Fibroblast of pulmonary artery (primary cell): Measurements from ENCODE around the gene RARS1.

Source experiments
- DNase-seq: peaks from one replicate; pipeline ENCODE4 v3.0.0-alpha.2; 2010; ENCODE audit warnings: low read depth
- H3K4me3 ChIP-seq: replicated peaks from 2 replicates; pipeline ENCODE4 v1.5.1; 2011; ENCODE audit warnings: low read depth, mild to moderate bottlenecking, control low read depth, low read length, moderate library complexity
- TF ChIP-seq, protein P1 (sequence below): IDR thresholded peaks from 2 replicates; pipeline ENCODE4 v1.5.1; 2011; ENCODE audit warnings: mild to moderate bottlenecking, control low read depth, low read length, inconsistent platforms; ENCODE audit errors: missing control alignments

RARS1 gene

DNA sequence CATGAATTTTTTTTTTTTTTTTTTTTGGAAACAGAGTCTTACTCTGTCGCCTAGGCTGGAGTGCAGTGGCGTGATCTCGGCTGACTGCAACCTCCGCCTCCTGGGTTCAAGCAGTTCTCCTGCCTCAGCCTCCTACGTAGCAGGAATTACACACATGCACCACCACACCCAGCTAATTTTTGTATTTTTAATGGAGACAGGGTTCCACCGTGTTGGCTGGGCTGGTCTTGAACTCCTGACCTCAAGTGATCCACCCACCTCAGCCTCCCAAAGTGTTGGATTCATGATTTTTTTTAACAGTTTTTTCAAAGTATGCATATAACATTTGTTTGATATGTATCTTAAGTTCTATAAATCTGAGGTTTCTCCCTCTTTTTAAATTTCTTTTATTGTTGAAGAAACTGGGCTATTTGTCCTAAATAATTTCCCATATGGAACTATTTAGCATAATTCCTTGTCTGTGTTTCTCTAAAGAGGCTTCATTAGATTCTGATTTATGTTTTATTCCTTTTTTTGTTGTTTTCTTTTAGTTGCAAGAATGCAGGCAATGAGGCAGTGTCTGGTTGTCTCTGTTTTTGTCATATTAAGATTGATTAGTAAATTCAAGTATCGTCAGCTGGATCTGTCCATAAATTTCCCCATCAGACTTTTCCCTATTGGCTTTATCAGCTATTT lies 16.4 kb downstream of the RARS1 start:
- TF ChIP-seq, protein P1, sequence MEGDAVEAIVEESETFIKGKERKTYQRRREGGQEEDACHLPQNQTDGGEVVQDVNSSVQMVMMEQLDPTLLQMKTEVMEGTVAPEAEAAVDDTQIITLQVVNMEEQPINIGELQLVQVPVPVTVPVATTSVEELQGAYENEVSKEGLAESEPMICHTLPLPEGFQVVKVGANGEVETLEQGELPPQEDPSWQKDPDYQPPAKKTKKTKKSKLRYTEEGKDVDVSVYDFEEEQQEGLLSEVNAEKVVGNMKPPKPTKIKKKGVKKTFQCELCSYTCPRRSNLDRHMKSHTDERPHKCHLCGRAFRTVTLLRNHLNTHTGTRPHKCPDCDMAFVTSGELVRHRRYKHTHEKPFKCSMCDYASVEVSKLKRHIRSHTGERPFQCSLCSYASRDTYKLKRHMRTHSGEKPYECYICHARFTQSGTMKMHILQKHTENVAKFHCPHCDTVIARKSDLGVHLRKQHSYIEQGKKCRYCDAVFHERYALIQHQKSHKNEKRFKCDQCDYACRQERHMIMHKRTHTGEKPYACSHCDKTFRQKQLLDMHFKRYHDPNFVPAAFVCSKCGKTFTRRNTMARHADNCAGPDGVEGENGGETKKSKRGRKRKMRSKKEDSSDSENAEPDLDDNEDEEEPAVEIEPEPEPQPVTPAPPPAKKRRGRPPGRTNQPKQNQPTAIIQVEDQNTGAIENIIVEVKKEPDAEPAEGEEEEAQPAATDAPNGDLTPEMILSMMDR: no peak
- no peak overlapping the region for H3K4me3 ChIP-seq
- no peak for DNase-seq

DNA sequence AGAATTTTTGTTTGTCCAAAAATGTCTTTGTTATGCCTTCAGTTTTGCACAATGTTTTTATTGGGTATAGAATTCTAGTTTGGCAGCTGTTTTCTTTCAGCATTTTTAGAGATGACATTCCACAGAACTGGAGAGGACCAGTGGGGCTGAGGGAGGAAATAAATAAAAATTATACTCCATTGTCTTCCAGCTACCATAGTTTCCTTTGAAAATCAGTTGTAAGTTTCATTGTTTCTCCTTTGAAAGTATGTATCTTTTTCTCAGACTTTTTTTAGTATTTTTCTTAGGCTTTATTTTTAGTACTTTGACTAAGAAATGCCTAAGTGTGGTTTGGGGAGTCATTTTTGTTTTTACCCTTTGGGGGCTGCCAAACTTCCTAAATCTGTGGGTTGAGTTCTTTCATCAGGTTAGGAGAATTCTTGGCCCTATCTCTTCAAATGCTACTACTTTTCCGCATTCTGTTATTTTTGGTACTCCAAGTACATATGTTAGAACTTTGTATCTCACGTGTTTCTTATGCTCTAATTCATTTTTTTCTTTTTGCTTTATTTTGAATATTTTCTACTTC lies 27.7 kb downstream of the RARS1 start:
- DNase-seq: no peak
- TF ChIP-seq, protein P1: no peak
- no peak overlapping the region for H3K4me3 ChIP-seq

- H3K4me3 ChIP-seq: no peak overlapping the region
- DNase-seq: no peak
- TF ChIP-seq, protein P1: no peak
Observed at GRCh38 chr5:168525856-168526255, 39.6 kb downstream of the RARS1 start.

GRCh38 chr5:168527756-168528295 lies 41.6 kb downstream of the RARS1 start:
- TF ChIP-seq, protein P1: no peak

GRCh38 chr5:168528521-168529373 lies 42.5 kb downstream of the RARS1 start, which contains the start of gene FBLL1:
FBLL1 (plus strand) TSS chr5:168529305; CDS start chr5:168529505, 200 bp downstream.
- peak; percentile 41 for DNase-seq
- peak within 1 kb of the TSS; percentile 41 for H3K4me3 ChIP-seq

More at GRCh38 chr5:168527756-168528295, 41.6 kb downstream of the RARS1 start:
- no peak for DNase-seq
- H3K4me3 ChIP-seq: no peak overlapping the region

More at GRCh38 chr5:168528521-168529373, 42.5 kb downstream of the RARS1 start, which contains the start of gene FBLL1:
- TF ChIP-seq, protein P1: no peak
